NT2/D1 (cell line): Measurements from ENCODE around the gene FAM78A.

Experiments
- DNase-seq: peaks from one replicate; pipeline ENCODE4 v3.0.0-alpha.2; 2011; ENCODE audit warnings: low read depth, low spot score
- H3K27me3 ChIP-seq: 2 replicates; pipeline ENCODE4 v1.6.0; 2011; ENCODE audit warnings: mild to moderate bottlenecking; ENCODE audit not compliant: insufficient read length, insufficient read depth
- H3K36me3 ChIP-seq: 2 replicates; pipeline ENCODE4 v1.6.1; 2011; ENCODE audit warnings: mild to moderate bottlenecking, low read length, mixed read lengths; ENCODE audit not compliant: insufficient read depth, insufficient read length
- H3K4me1 ChIP-seq: 2 replicates; pipeline ENCODE4 v1.5.1; 2011; ENCODE audit not compliant: insufficient read depth, insufficient read length
- H3K4me3 ChIP-seq: 2 replicates; pipeline ENCODE4 v1.5.1; 2011; ENCODE audit warnings: low read depth; ENCODE audit not compliant: insufficient read length
- H3K9ac ChIP-seq: 2 replicates; pipeline ENCODE4 v1.6.0; 2011; ENCODE audit warnings: low read depth; ENCODE audit not compliant: insufficient read length
- H3K9me3 ChIP-seq: 2 replicates; pipeline ENCODE4 v1.5.1; 2011; ENCODE audit warnings: mild to moderate bottlenecking, low read length; ENCODE audit not compliant: insufficient read depth
- SUZ12 ChIP-seq: IDR thresholded peaks from 2 replicates; pipeline ENCODE4 v1.6.1; 2011; ENCODE audit not compliant: insufficient read length, insufficient read depth; ENCODE audit errors: extremely low read depth
- YY1 ChIP-seq: IDR thresholded peaks from 2 replicates; pipeline ENCODE4 v1.6.1; 2011; ENCODE audit not compliant: insufficient read length, insufficient read depth
- ZNF274 ChIP-seq: IDR thresholded peaks from 2 replicates; pipeline ENCODE4 v1.6.1; 2011; ENCODE audit warnings: mild to moderate bottlenecking, low read depth, low read length

Gene FAM78A

DNA sequence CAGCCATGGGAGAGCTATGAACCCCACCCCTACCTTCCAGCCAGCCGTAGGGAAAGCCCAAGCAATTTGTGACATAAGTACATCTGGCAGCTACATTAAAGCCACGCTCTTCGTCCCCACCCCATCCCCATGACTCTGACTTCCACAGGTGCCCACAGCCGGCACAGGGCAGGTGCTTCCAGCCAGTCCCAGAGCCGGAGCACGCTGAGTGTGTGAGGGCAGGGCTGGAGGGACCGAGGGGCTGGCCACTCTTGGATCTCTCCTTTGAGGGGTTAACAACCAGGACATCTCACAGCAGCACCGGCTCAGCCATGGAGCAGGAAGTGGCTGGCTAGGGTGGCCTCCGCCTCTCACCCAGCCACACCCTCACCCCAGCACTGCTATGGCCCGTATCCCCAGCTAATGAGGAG, 2.4 kb upstream of the FAM78A start:
- H3K4me3 ChIP-seq: no peak overlapping the region
- no peaks in the 10 kb centered on the region for H3K36me3 ChIP-seq
- peak overlapping the region; percentile 50 for H3K9ac ChIP-seq
- no peaks in the 10 kb centered on the region for H3K9me3 ChIP-seq
- H3K4me1 ChIP-seq: peaks cover 29% of the 10 kb centered on the region
- H3K27me3 ChIP-seq: peaks cover 32% of the 10 kb centered on the region
- no peak for TF ChIP-seq YY1
- TF ChIP-seq SUZ12: no peak
- no peak for TF ChIP-seq ZNF274
- DNase-seq: no peak

GRCh38 chr9:131277910-131278701, 1.8 kb upstream of the FAM78A start:
- Histone ChIP-seq H3K27me3 (peaks cover 32% of the 10 kb centered on the region), H3K4me1 (peaks cover 33% of the 10 kb centered on the region), H3K9me3 (no peaks in the 10 kb centered on the region), H3K4me3 (peak overlapping the region; percentile 53), H3K36me3 (no peaks in the 10 kb centered on the region), H3K9ac (peak overlapping the region; percentile 53)
- TF ChIP-seq YY1 (no peak), SUZ12 (no peak), ZNF274 (no peak)
- peak; percentile 88 for DNase-seq

GRCh38 chr9:131277287-131277909, 1.1 kb upstream of the FAM78A start:
- Histone ChIP-seq H3K4me1 (peaks cover 33% of the 10 kb centered on the region), H3K27me3 (peaks cover 30% of the 10 kb centered on the region), H3K4me3 (peak overlapping the region; percentile 53), H3K9ac (peak overlapping the region; percentile 72), H3K9me3 (no peaks in the 10 kb centered on the region), H3K36me3 (no peaks in the 10 kb centered on the region)
- no peak for DNase-seq
- TF ChIP-seq YY1: no peak
- TF ChIP-seq ZNF274: no peak
- no peak for TF ChIP-seq SUZ12

GRCh38 chr9:131276891-131277286, 579 bp upstream of the FAM78A start:
- TF ChIP-seq SUZ12: no peak
- TF ChIP-seq YY1: no peak
- no peak for TF ChIP-seq ZNF274
- peak overlapping the region; percentile 53 for H3K4me3 ChIP-seq
- no peak for DNase-seq
- H3K4me1 ChIP-seq: peaks cover 29% of the 10 kb centered on the region
- no peaks in the 10 kb centered on the region for H3K9me3 ChIP-seq
- no peaks in the 10 kb centered on the region for H3K36me3 ChIP-seq
- peaks cover 25% of the 10 kb centered on the region for H3K27me3 ChIP-seq
- H3K9ac ChIP-seq: peak overlapping the region; percentile 78

DNA sequence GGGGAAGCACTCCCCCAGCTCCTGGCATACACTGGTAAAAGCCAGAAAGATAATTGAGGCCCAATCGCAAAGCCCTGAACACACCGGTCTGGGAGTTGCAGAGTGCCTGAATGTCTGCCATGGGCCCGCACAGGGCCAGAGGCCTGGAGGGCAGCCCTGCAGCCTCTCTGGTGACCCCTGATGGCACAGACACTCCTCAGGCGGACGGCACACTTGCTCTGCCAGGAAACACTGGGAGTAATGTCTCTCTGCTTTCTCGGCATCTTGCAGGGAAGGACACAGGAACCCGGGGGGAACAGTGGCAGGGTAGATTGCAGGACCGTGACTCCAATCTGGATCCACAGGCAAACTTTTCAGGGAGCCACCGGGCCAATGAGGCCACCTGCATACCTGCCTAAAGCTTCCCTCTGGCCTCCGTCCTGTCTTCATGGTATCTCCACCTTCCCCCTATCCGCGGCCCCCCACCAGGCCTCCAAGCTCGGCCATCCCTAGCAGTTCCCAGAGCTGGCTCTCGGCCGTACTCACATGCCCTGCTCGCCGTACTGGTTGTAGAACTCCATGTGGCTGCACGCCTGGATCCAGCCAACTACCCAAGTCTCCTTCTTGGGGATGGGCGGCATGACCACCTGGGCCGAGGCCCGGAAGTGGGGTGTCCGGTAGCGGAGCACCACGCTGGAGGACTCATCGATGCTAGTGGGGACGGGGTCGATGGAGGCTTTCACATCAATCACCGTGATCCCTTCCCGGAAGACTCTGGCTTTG, 797 bp downstream of the FAM78A start:
- no peak overlapping the region for H3K4me3 ChIP-seq
- TF ChIP-seq YY1: no peak
- TF ChIP-seq SUZ12: no peak
- no peak for TF ChIP-seq ZNF274
- H3K9me3 ChIP-seq: no peaks in the 10 kb centered on the region
- no peak for DNase-seq
- H3K36me3 ChIP-seq: no peaks in the 10 kb centered on the region
- peak overlapping the region; percentile 53 for H3K9ac ChIP-seq
- peaks cover 17% of the 10 kb centered on the region for H3K27me3 ChIP-seq
- peaks cover 31% of the 10 kb centered on the region for H3K4me1 ChIP-seq

GRCh38 chr9:131274674-131275331, 1.5 kb downstream of the FAM78A start:
- no peak for DNase-seq
- H3K36me3 ChIP-seq: no peaks in the 10 kb centered on the region
- H3K27me3 ChIP-seq: peaks cover 17% of the 10 kb centered on the region
- no peak for TF ChIP-seq SUZ12
- no peak for TF ChIP-seq YY1
- no peak for TF ChIP-seq ZNF274
- H3K9ac ChIP-seq: peak overlapping the region; percentile 7
- peaks cover 31% of the 10 kb centered on the region for H3K4me1 ChIP-seq
- H3K4me3 ChIP-seq: no peak overlapping the region
- H3K9me3 ChIP-seq: no peaks in the 10 kb centered on the region
